Measurements from ENCODE around the gene RAET1G. TPM values are rescaled to one million over a fixed set of nuclear protein-coding genes. Genes with fewer than 3 reads are reported as not detected.
"Not testable (repeated sequence)": the region's sequence is repeated elsewhere in the genome, so short reads cannot be mapped to it uniquely, and the experiment has no call there.

Gene RAET1G
- total RNA-seq, 1 experiment from 2014 or later: 1.2 TPM

- TF ChIP-seq REST (IDR thresholded peaks at IDR 0.05; ENCODE audit: insufficient read depth in 1 of 2, low read depth in 2 of 2, low read length in 1 of 2): no peak
- TF ChIP-seq TCF7L2 (IDR thresholded peaks at IDR 0.05; ENCODE audit: low read depth, low read length): no peak
- TF ChIP-seq CTCF (IDR thresholded peaks at IDR 0.05): no peak; the same call in 1 of the 2 replicates
- TF ChIP-seq SIN3A (IDR thresholded peaks at IDR 0.05; ENCODE audit: borderline replicate concordance, insufficient read depth, low read depth, low read length): no peak
- no peak for TF ChIP-seq POLR2AphosphoS5 (IDR thresholded peaks at IDR 0.05; ENCODE audit: low read depth, low read length)
- H3K27ac ChIP-seq (ENCODE audit: low read length): peak overlapping the region; percentile 88
- in situ Hi-C loops (cut with HindIII; ENCODE audit: low pct_unique_long_range_greater_than_20kb, low sequenced_read_pairs): no loop called here
These were observed 27.8 kb downstream of the RAET1G start for GRCh38 chr6:149895048-149895590.

GRCh38 chr6:149891864-149892263, 31.1 kb downstream of the RAET1G start:
- POLR2A ChIA-PET; H3K27ac ChIP-seq (ENCODE audit: low read length); in situ Hi-C loops (cut with HindIII; ENCODE audit: low pct_unique_long_range_greater_than_20kb, low sequenced_read_pairs); H3K36me3 ChIP-seq (ENCODE audit: control insufficient read depth, insufficient read depth, low read length); intact Hi-C loops (cut with micrococcal nuclease; ENCODE audit: unreplicated experiment); ATAC-seq; CTCF ChIA-PET; H3K9me3 ChIP-seq (ENCODE audit: control insufficient read depth, insufficient read depth, low read depth, low read length); BruUV-seq (replicated peaks); H3K27me3 ChIP-seq (ENCODE audit: control insufficient read depth, insufficient read depth, low read length); DNase-seq (ENCODE audit: low read depth, low spot score); H3K4me3 ChIP-seq (ENCODE audit: low read depth in 2 of 2, low read length in 2 of 2): not testable (repeated sequence)
- H3K4me1 ChIP-seq (ENCODE audit: control insufficient read depth, insufficient read depth, low read length): peaks cover 24% of the 10 kb centered on the region

More at GRCh38 chr6:149895048-149895590, 27.8 kb downstream of the RAET1G start:
- DNase-seq (ENCODE audit: low read depth, low spot score): no peak
- peaks cover 38% of the 10 kb centered on the region for H3K4me1 ChIP-seq (ENCODE audit: control insufficient read depth, insufficient read depth, low read length)
- H3K4me3 ChIP-seq (ENCODE audit: low read depth in 2 of 2, low read length in 2 of 2): peak overlapping the region in 1 of 2 experiments; percentile 2; a peak in 1 of 4 replicates
- H3K9me3 ChIP-seq (ENCODE audit: control insufficient read depth, insufficient read depth, low read depth, low read length): no peaks in the 10 kb centered on the region
- ATAC-seq: peak; percentile 43
- ChIA-PET POLR2A (interaction anchor here (0.6 to 0.7 kb wide), 2 partner anchors 25 to 218 kb away, joined by 3 to 5 read pairs; no protein-coding TSS in a partner anchor), CTCF (interaction anchor here (0.6 kb wide), 2 partner anchors 165 to 348 kb away, joined by 3 to 7 read pairs; no protein-coding TSS in a partner anchor)
- H3K36me3 ChIP-seq (ENCODE audit: control insufficient read depth, insufficient read depth, low read length): no peaks in the 10 kb centered on the region
- H3K27me3 ChIP-seq (ENCODE audit: control insufficient read depth, insufficient read depth, low read length): no peaks in the 10 kb centered on the region
- BruUV-seq (replicated peaks): no TSS peak
- intact Hi-C loops (cut with micrococcal nuclease; ENCODE audit: unreplicated experiment): no loop called here

- intact Hi-C loops (cut with micrococcal nuclease; ENCODE audit: unreplicated experiment): no loop called here
- POLR2A ChIA-PET: interaction anchor here (0.6 kb wide), 1 partner anchor 15 kb away, joined by 4 read pairs; no protein-coding TSS in a partner anchor
These were observed 31.7 kb downstream of the RAET1G start for GRCh38 chr6:149891259-149891658.

More at GRCh38 chr6:149891259-149891658, 31.7 kb downstream of the RAET1G start:
- ATAC-seq: no peak
- no peak for TF ChIP-seq REST (IDR thresholded peaks at IDR 0.05; ENCODE audit: insufficient read depth in 1 of 2, low read depth in 2 of 2, low read length in 1 of 2)
- no peak for TF ChIP-seq TCF7L2 (IDR thresholded peaks at IDR 0.05; ENCODE audit: low read depth, low read length)
- CTCF ChIA-PET: no interaction called here
- Histone ChIP-seq H3K9me3 (ENCODE audit: control insufficient read depth, insufficient read depth, low read depth, low read length) (no peaks in the 10 kb centered on the region), H3K27ac (ENCODE audit: low read length) (no peak overlapping the region), H3K4me1 (ENCODE audit: control insufficient read depth, insufficient read depth, low read length) (peaks cover 18% of the 10 kb centered on the region), H3K27me3 (ENCODE audit: control insufficient read depth, insufficient read depth, low read length) (no peaks in the 10 kb centered on the region), H3K36me3 (ENCODE audit: control insufficient read depth, insufficient read depth, low read length) (no peaks in the 10 kb centered on the region), H3K4me3 (ENCODE audit: low read depth in 2 of 2, low read length in 2 of 2) (no peak overlapping the region)
- no TSS peak for BruUV-seq (replicated peaks)
- no peak for DNase-seq (ENCODE audit: low read depth, low spot score)
- in situ Hi-C loops (cut with HindIII; ENCODE audit: low pct_unique_long_range_greater_than_20kb, low sequenced_read_pairs): no loop called here

Data from Panc1 (cell line).